K562 (cell line): Measurements from ENCODE around the gene PLD3. TPM values are rescaled to one million over a fixed set of nuclear protein-coding genes. Genes with fewer than 3 reads are reported as not detected.
A peak's percentile ranks its signal among the peaks of the same experiment; 100 is the strongest.

Experiments
- ARID3B ChIP-seq: fragments of 250-450 bp; sonication (Bioruptor Pico); IDR thresholded peaks from 2 replicates; pipeline ENCODE4 v1.4.0; 2020; ENCODE audit warnings: borderline replicate concordance
- CEBPZ ChIP-seq: fragments of 150-350 bp; IDR thresholded peaks from 2 replicates; pipeline ENCODE4 v1.6.1; 2014; ENCODE audit warnings: low read depth, mild to moderate bottlenecking, low read length, borderline replicate concordance
- CHAMP1 ChIP-seq: fragments of 450-650 bp; IDR thresholded peaks from 2 replicates; pipeline ENCODE4 v1.6.1; 2016; ENCODE audit warnings: mild to moderate bottlenecking
- ELF1 ChIP-seq: fragments of 200-800 bp; sonication (Bioruptor generic); IDR thresholded peaks from 2 replicates; pipeline ENCODE4 v1.6.1; 2016; ENCODE audit warnings: missing genetic modification characterization, missing compliant biosample characterization
- ELK3 ChIP-seq: fragments of 450-650 bp; formaldehyde crosslinking; IDR thresholded peaks from 2 replicates; pipeline ENCODE4 v1.4.0; 2020; ENCODE audit warnings: mild to moderate bottlenecking
- HINFP ChIP-seq: fragments of 450-650 bp; conservative IDR thresholded peaks from 2 replicates; pipeline ENCODE4 v1.6.1; 2016; ENCODE audit warnings: missing genetic modification characterization, low read depth, mild to moderate bottlenecking, control low read depth, missing compliant biosample characterization
- HNRNPUL1 ChIP-seq: fragments of 200-400 bp; formaldehyde crosslinking; IDR thresholded peaks from 2 replicates; pipeline ENCODE4 v1.6.1; 2017; ENCODE audit warnings: low read length
- KAT2B ChIP-seq: IDR thresholded peaks from one replicate; pipeline ENCODE4 v1.6.1; 2012; ENCODE audit warnings: low read depth, mild to moderate bottlenecking, control low read depth, inconsistent platforms, low read length, moderate library complexity
- KLF1 ChIP-seq: fragments of 450-650 bp; IDR thresholded peaks from 2 replicates; pipeline ENCODE4 v1.6.1; 2016; ENCODE audit warnings: missing genetic modification characterization, missing compliant biosample characterization
- MEF2D ChIP-seq: conservative IDR thresholded peaks from 2 replicates; pipeline ENCODE4 v1.6.1; 2016; ENCODE audit warnings: low read depth, missing genetic modification characterization, missing compliant biosample characterization
- MYNN ChIP-seq, 2 experiments: sonication (generic); formaldehyde crosslinking in 1 of 2; IDR thresholded peaks; 2 replicates each; pipeline versions ENCODE4 v1.5.0 to v1.6.1; 2016 to 2020; ENCODE audit warnings: antibody characterized with exemption in 1 of 2, missing genetic modification reagents in 1 of 2
- NUFIP1 ChIP-seq: fragments of 450-650 bp; IDR thresholded peaks from 2 replicates; pipeline ENCODE4 v1.6.1; 2018; ENCODE audit not compliant: partially characterized antibody
- ZFX ChIP-seq: sonication (generic); formaldehyde crosslinking; IDR thresholded peaks from 2 replicates; pipeline ENCODE4 v1.8.0; 2022; ENCODE audit warnings: mild to moderate bottlenecking, missing genetic modification reagents, moderate library complexity
- ZKSCAN3 ChIP-seq: fragments of 250-450 bp; sonication (Bioruptor Pico); IDR thresholded peaks from 2 replicates; pipeline ENCODE4 v1.4.0; 2020
- ZNF347 ChIP-seq: fragments of 450-650 bp; formaldehyde crosslinking; IDR thresholded peaks from 2 replicates; pipeline ENCODE4 v1.4.0; 2020; ENCODE audit warnings: low read depth, mild to moderate bottlenecking, moderate library complexity
- ZNF707 ChIP-seq: fragments of 250-450 bp; sonication (Bioruptor Pico); conservative IDR thresholded peaks from 2 replicates; pipeline ENCODE4 v1.8.0; 2022; ENCODE audit warnings: inconsistent platforms, mild to moderate bottlenecking, moderate library complexity
- ZNF76 ChIP-seq: fragments of 250-450 bp; sonication (Bioruptor Pico); IDR thresholded peaks from 2 replicates; pipeline ENCODE4 v1.4.0; 2020; ENCODE audit warnings: mild to moderate bottlenecking, moderate library complexity, borderline replicate concordance
- ZSCAN29 ChIP-seq: fragments of 450-650 bp; IDR thresholded peaks from 2 replicates; pipeline ENCODE4 v1.6.1; 2017
- polyA plus RNA-seq, 8 experiments: library from polyadenylated mRNA; depleted of rRNA in 4 of 8; stranded (reverse) in 5 of 8; unstranded in 3 of 8; fragments of >200 nt; fragmentation: Nextera tagmentation in 2 of 8; fragmentation: Illumina TruSeq in 1 of 8; extraction: Ambion mirVana in 2 of 8; extraction: Trizol in 1 of 8; gene quantifications; 2 replicates each; pipeline versions ENCODE4 v1.2.1 to v1.2.3, GENCODE V29; 2011 to 2014; ENCODE audit warnings: inconsistent platforms in 1 of 8, missing spikeins in 1 of 8
- total RNA-seq, 7 experiments: library from RNA; depleted of rRNA in 6 of 7; stranded (reverse); fragments of >200 nt in 6 of 7; fragmentation: Illumina TruSeq in 2 of 7; extraction: Trizol in 2 of 7; gene quantifications; 2 replicates each; pipeline versions ENCODE4 v1.2.1 to v1.2.3, GENCODE V29; 2011 to 2021; ENCODE audit warnings: low replicate concordance in 1 of 7

The PLD3 gene
- total and polyA plus RNA-seq, 9 of the 15 experiments (the other 6 are each of a cell fraction or from before 2014, with no cell fraction given), result 2.3 to 128 (median 72.7) TPM

GRCh38 chr19:40370997-40371801 lies 22.7 kb downstream of the PLD3 start (continued):
- no peak for TF ChIP-seq ZNF76 (CRISPR knock-in tag)
- TF ChIP-seq MEF2D (tag), result no peak
- no peak for TF ChIP-seq ELF1 (tag)
- TF ChIP-seq HINFP (tag), result no peak
- no peak for TF ChIP-seq KLF1 (tag)
- TF ChIP-seq NUFIP1, result no peak
- peak; percentile 70 for TF ChIP-seq ZFX (CRISPR knock-in tag)
- TF ChIP-seq MYNN (IDR thresholded peaks at IDR 0.05), result no peak
- no peak for TF ChIP-seq MYNN (CRISPR knock-in tag; IDR thresholded peaks at IDR 0.05)
- no peak for TF ChIP-seq ZNF707 (CRISPR knock-in tag)
- TF ChIP-seq HNRNPUL1, result no peak
- TF ChIP-seq CEBPZ, result no peak
- no peak for TF ChIP-seq ARID3B (CRISPR knock-in tag)
- TF ChIP-seq ZKSCAN3 (CRISPR knock-in tag), result no peak
- no peak for TF ChIP-seq ELK3 (CRISPR knock-in tag)
- TF ChIP-seq ZSCAN29, result no peak
- TF ChIP-seq KAT2B, result no peak
- TF ChIP-seq ZNF347 (CRISPR knock-in tag), result no peak
- TF ChIP-seq CHAMP1, result no peak
